Brain microvascular endothelial cell (primary cell): ENCODE results near the gene ZNF219.

Experiments
- DNase-seq: peaks from one replicate; pipeline ENCODE4 v3.0.0-alpha.2; 2020
- H3K27ac ChIP-seq: fragments of 250-450 bp; sonication (Bioruptor Pico); 2 replicates; pipeline ENCODE4 v1.5.1; 2020; ENCODE audit warnings: mild to moderate bottlenecking, moderate library complexity
- H3K27me3 ChIP-seq: fragments of 250-450 bp; sonication (Bioruptor Pico); replicated peaks from 2 replicates; pipeline ENCODE4 v1.5.1; 2020; ENCODE audit warnings: mild to moderate bottlenecking
- H3K36me3 ChIP-seq: fragments of 250-450 bp; sonication (Bioruptor Pico); replicated peaks from 2 replicates; pipeline ENCODE4 v1.5.1; 2020; ENCODE audit warnings: mild to moderate bottlenecking
- H3K4me3 ChIP-seq: 2 replicates; pipeline ENCODE4 v1.5.1; 2011; ENCODE audit warnings: low read depth, mild to moderate bottlenecking, control low read depth, low read length, moderate library complexity
- in situ Hi-C: cut with HindIII; loops from 2 replicates; pipeline ENCODE4 v1.10.0; 2017; ENCODE audit warnings: low sequenced_read_pairs, low pct_ligation_motif_present
- TF ChIP-seq, protein P1 (sequence below): IDR thresholded peaks from 2 replicates; pipeline ENCODE4 v1.5.1; 2011; ENCODE audit warnings: low read depth, mild to moderate bottlenecking, moderate library complexity, low read length, control low read depth, inconsistent platforms; ENCODE audit errors: missing control alignments

ZNF219 gene

DNA sequence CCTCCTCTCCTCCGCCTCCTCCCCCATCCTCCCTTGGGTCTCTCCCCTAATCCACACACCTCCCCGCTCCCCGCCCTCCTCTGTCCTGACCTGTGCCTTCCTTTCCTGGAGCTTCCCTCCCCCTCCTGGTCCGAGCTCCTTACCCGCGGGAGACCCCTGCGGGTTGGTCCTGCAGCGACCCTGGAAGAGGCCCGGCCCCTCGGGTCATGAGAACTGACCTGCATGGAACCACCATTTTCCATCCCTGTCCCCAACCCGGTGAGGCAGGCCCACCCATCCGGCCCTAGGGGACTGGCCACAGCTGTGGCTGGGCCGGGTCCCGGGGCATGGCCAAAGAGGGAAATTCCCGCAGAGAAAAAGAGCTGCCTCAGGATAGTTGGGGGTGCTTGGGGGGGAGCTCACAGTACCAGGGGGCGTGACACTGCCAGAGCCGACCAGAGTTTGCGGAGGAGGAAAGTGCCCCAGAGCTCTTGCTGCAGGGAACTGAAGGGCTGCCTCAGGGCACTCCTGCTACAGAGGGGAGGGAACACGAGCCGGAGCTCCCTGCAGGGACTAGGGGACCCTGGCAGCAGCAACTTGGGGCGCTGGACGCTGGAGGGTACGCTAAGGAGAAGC is 27.7 kb downstream of the ZNF219 start:
- Histone ChIP-seq H3K4me3 (peak overlapping the region; percentile 83), H3K27ac (peak overlapping the region; percentile 90), H3K36me3 (peaks cover 29% of the 10 kb centered on the region), H3K27me3 (no peaks in the 10 kb centered on the region)
- TF ChIP-seq, protein P1, sequence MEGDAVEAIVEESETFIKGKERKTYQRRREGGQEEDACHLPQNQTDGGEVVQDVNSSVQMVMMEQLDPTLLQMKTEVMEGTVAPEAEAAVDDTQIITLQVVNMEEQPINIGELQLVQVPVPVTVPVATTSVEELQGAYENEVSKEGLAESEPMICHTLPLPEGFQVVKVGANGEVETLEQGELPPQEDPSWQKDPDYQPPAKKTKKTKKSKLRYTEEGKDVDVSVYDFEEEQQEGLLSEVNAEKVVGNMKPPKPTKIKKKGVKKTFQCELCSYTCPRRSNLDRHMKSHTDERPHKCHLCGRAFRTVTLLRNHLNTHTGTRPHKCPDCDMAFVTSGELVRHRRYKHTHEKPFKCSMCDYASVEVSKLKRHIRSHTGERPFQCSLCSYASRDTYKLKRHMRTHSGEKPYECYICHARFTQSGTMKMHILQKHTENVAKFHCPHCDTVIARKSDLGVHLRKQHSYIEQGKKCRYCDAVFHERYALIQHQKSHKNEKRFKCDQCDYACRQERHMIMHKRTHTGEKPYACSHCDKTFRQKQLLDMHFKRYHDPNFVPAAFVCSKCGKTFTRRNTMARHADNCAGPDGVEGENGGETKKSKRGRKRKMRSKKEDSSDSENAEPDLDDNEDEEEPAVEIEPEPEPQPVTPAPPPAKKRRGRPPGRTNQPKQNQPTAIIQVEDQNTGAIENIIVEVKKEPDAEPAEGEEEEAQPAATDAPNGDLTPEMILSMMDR = peak; percentile 11
- DNase-seq = peak; percentile 24
- in situ Hi-C loops = no loop called here

DNA sequence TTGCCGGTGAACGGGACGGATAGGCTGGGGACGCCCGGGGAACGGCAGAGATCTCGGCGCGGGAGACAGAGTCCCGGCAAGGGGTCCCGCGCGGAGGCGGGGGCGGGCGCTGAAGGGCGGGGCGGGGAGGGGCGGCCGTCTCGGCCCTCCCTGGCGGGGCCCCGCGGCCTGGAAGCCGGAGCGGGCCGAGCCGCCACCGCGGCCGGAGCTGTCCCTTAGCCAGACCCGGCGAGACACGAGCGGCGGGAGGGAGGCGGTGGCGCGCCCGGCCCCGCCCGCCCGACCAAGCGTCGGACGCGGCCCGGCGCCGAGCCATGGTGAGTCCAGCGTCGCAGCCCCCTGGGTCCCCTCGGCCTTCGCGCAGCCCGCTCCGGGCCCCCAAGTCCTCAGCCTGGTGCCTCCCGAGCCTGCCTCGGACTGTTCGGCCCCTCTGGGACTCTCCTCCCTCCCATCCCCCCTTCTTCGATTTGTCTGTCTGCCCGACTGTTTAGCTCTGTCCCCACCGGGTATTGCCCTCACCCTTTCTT is 28.3 kb downstream of the ZNF219 start, which contains the start of gene ARHGEF40:
TSS of gene ARHGEF40 (plus strand) at position 222 of the 527 bp plus-strand sequence. CDS start at position 315, 93 bp downstream.
- peak within 1 kb of the TSS; percentile 90 for H3K27ac ChIP-seq
- peak; percentile 14 for DNase-seq
- H3K4me3 ChIP-seq = peak within 1 kb of the TSS; percentile 83
- H3K27me3 ChIP-seq = no peaks in the 10 kb centered on the region
- in situ Hi-C loops = no loop called here
- peaks cover 23% of the 10 kb centered on the region for H3K36me3 ChIP-seq
- TF ChIP-seq, protein P1 = no peak

- DNase-seq = no peak
- Histone ChIP-seq H3K4me3 (peak overlapping the region; percentile 83), H3K27me3 (no peaks in the 10 kb centered on the region), H3K36me3 (peaks cover 18% of the 10 kb centered on the region), H3K27ac (peak overlapping the region; percentile 3)
- in situ Hi-C loops = no loop called here
- TF ChIP-seq, protein P1 = peak; percentile 5
These were observed 28.9 kb downstream of the ZNF219 start for GRCh38 chr14:21069388-21070082.

DNA sequence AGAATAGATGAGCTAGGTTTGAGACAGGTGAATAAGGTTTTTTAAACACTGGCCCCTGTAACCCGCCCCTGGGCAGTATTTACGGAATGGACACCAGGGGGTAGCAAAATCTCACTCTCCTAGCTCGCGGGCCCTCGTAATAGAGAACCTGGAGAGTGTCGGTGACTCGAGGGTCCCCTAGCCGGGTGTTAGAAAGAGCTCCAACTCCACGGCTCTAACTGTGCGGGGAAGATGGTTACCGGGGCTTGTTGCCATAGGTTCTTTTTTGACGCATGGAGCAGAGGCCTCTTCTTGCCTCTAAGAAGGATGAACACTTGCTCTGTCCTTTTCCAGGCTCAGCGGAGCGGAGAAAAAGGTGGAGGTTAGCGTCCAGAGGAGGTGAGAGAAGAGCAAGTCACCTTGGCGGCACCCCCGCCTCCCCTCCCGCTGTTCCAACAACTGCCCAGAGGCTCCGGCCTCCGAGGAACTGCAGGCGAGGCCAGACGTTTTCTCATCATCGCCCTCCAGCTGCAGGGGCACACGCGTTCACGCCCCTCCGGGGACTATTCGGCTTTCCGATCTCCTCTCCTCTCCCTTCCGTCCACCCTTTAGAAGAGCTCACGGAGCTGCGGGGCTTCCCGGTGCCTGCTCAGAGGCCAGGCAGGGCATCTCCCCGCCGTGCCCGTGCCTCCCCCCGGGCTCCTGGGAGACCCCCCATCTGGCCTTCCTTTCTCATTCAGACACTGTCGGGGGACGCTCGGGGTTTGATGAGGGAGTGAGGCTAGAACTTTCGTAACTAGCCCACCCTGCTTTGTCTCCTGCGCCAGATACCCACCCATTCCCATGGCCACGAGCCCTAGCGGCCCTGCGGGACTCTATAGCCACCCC is 29.7 kb downstream of the ZNF219 start:
- Histone ChIP-seq H3K27ac (no peak overlapping the region), H3K27me3 (no peaks in the 10 kb centered on the region), H3K36me3 (peaks cover 10% of the 10 kb centered on the region), H3K4me3 (peak overlapping the region; percentile 83)
- TF ChIP-seq, protein P1 = peak; percentile 79
- DNase-seq = peak; percentile 39
- in situ Hi-C loops = no loop called here

- TF ChIP-seq, protein P1 = peak; percentile 54
- H3K27me3 ChIP-seq = no peaks in the 10 kb centered on the region
- no peak for DNase-seq
- in situ Hi-C loops = no loop called here
- H3K4me3 ChIP-seq = no peak overlapping the region
- no peaks in the 10 kb centered on the region for H3K36me3 ChIP-seq
- no peak overlapping the region for H3K27ac ChIP-seq
These were observed 31.5 kb downstream of the ZNF219 start for GRCh38 chr14:21066882-21067502.
